ENCODE measurements around the gene FAM117A. TPM values are rescaled to one million over a fixed set of nuclear protein-coding genes. Genes with fewer than 3 reads are reported as not detected.

FAM117A gene
- polyA plus RNA-seq (ENCODE audit: insufficient read depth in 1 of 5, insufficient read length in 5 of 5, low replicate concordance in 1 of 5): 10 to 100 TPM; 22.1 to 30.2 (median 27.2) TPM
- long read RNA-seq, donor 1, transcript FAM117A-201 (8 exons, 2,365 nt): major isoform, 10 of 17 reads
- long read RNA-seq, donor 1, partial matches to known transcripts: 7 of 17 reads
- long read RNA-seq, donor 1, other reads (novel, unspliced or antisense): 0 of 17 reads
- long read RNA-seq, donor 2, partial matches to known transcripts: 0 of 4 reads
- long read RNA-seq, donor 2, other reads (novel, unspliced or antisense): 0 of 4 reads
- long read RNA-seq, donor 3, transcript FAM117A-201 (8 exons, 2,365 nt): major isoform, 10 of 64 reads
- long read RNA-seq, donor 3, partial matches to known transcripts: 45 of 64 reads
- long read RNA-seq, donor 3, other reads (novel, unspliced or antisense): 8 of 64 reads
- long read RNA-seq, donor 4, partial matches to known transcripts: 0 of 2 reads
- long read RNA-seq, donor 4, other reads (novel, unspliced or antisense): 0 of 2 reads
- long read RNA-seq, donor 5, transcript FAM117A-201 (8 exons, 2,365 nt): major isoform, 7 of 16 reads
- long read RNA-seq, donor 5, partial matches to known transcripts: 8 of 16 reads
- long read RNA-seq, donor 5, other reads (novel, unspliced or antisense): 0 of 16 reads
- long read RNA-seq, donor 6, transcript FAM117A-201 (8 exons, 2,365 nt): major isoform, 17 of 17 reads
- long read RNA-seq, donor 6, partial matches to known transcripts: 0 of 17 reads
- long read RNA-seq, donor 6, other reads (novel, unspliced or antisense): 0 of 17 reads
- long read RNA-seq, donor 7, transcript FAM117A-201 (8 exons, 2,365 nt): major isoform, 14 of 14 reads
- long read RNA-seq, donor 7, partial matches to known transcripts: 0 of 14 reads
- long read RNA-seq, donor 7, other reads (novel, unspliced or antisense): 0 of 14 reads
- long read RNA-seq, donor 8, partial matches to known transcripts: 0 of 1 reads
- long read RNA-seq, donor 8, other reads (novel, unspliced or antisense): 0 of 1 reads

GRCh38 chr17:49763735-49764558, at the start of gene FAM117A:
Gene FAM117A, minus strand, starts transcription at chr17:49764131. Its CDS starts 44 bp downstream, at chr17:49764087.
- peak; percentile 95 to 97 for DNase-seq

GRCh38 chr17:49809056-49809455, 45.1 kb upstream of the FAM117A start:
- DNase-seq: no peak

- no peak for DNase-seq
These were observed 34.8 kb upstream of the FAM117A start for GRCh38 chr17:49798738-49799137.

GRCh38 chr17:49798182-49798581, 34.3 kb upstream of the FAM117A start:
- no peak for DNase-seq

- DNase-seq: no peak
These were observed 31.4 kb upstream of the FAM117A start for GRCh38 chr17:49795372-49795771.

GRCh38 chr17:49793309-49793708, 29.4 kb upstream of the FAM117A start:
- DNase-seq: no peak

GRCh38 chr17:49789243-49789578, 25.3 kb upstream of the FAM117A start:
- DNase-seq: no peak

- peak; percentile 99 for DNase-seq
These were observed 24.7 kb upstream of the FAM117A start, which contains the start of gene KAT7 for GRCh38 chr17:49788478-49789242. Gene KAT7, plus strand, starts transcription at chr17:49788681. Its CDS starts 154 bp downstream, at chr17:49788835.

- DNase-seq: no peak
These were observed 24.1 kb upstream of the FAM117A start for GRCh38 chr17:49787884-49788477.

GRCh38 chr17:49784636-49785035, 20.7 kb upstream of the FAM117A start:
- no peak for DNase-seq

- DNase-seq: no peak
These were observed 19.9 kb upstream of the FAM117A start for GRCh38 chr17:49783791-49784190.

- no peak for DNase-seq
These were observed 19.3 kb upstream of the FAM117A start for GRCh38 chr17:49783071-49783715.

- no peak for DNase-seq
These were observed 15.9 kb upstream of the FAM117A start for GRCh38 chr17:49779739-49780231.

GRCh38 chr17:49779156-49779738, 15.3 kb upstream of the FAM117A start:
- no peak for DNase-seq

GRCh38 chr17:49777563-49777962, 13.6 kb upstream of the FAM117A start:
- DNase-seq: no peak

GRCh38 chr17:49776551-49777300, 12.8 kb upstream of the FAM117A start:
- no peak for DNase-seq

GRCh38 chr17:49775546-49776260, 11.8 kb upstream of the FAM117A start:
- no peak for DNase-seq

Measured in right lung (tissue), 10 donors.